ENCODE measurements around the gene PHYH. TPM values are rescaled to one million over a fixed set of nuclear protein-coding genes. Genes with fewer than 3 reads are reported as not detected.

The PHYH gene
- total RNA-seq (7.7 TPM), polyA plus RNA-seq (18.1 TPM)
- long read RNA-seq, donor 1, partial matches to known transcripts: 0 of 1 reads
- long read RNA-seq, donor 1, other reads (novel, unspliced or antisense): 0 of 1 reads
- long read RNA-seq, donor 2: 0 reads
- long read RNA-seq, donor 3, transcript PHYH-201 (9 exons, 1,577 nt): major isoform, 5 of 5 reads
- long read RNA-seq, donor 3, partial matches to known transcripts: 0 of 5 reads
- long read RNA-seq, donor 3, other reads (novel, unspliced or antisense): 0 of 5 reads
- long read RNA-seq, donor 4, partial matches to known transcripts: 0 of 4 reads
- long read RNA-seq, donor 4, other reads (novel, unspliced or antisense): 0 of 4 reads
- long read RNA-seq, donor 5, transcript PHYH-201 (9 exons, 1,577 nt): major isoform, 7 of 7 reads
- long read RNA-seq, donor 5, partial matches to known transcripts: 0 of 7 reads
- long read RNA-seq, donor 5, other reads (novel, unspliced or antisense): 0 of 7 reads
- long read RNA-seq, donor 6, partial matches to known transcripts: 0 of 4 reads
- long read RNA-seq, donor 6, other reads (novel, unspliced or antisense): 0 of 4 reads
- long read RNA-seq, donor 7, transcript PHYH-201 (9 exons, 1,577 nt): major isoform, 5 of 5 reads
- long read RNA-seq, donor 7, partial matches to known transcripts: 0 of 5 reads
- long read RNA-seq, donor 7, other reads (novel, unspliced or antisense): 0 of 5 reads
- long read RNA-seq, donor 8, partial matches to known transcripts: 0 of 3 reads
- long read RNA-seq, donor 8, other reads (novel, unspliced or antisense): 0 of 3 reads
- long read RNA-seq, donor 9, partial matches to known transcripts: 0 of 1 reads
- long read RNA-seq, donor 9, other reads (novel, unspliced or antisense): 0 of 1 reads
- long read RNA-seq, donor 10, partial matches to known transcripts: 0 of 1 reads
- long read RNA-seq, donor 10, other reads (novel, unspliced or antisense): 0 of 1 reads

- DNase-seq (ENCODE audit: low read depth in 6 of 9, low spot score in 9 of 9): peak; percentile 24 to 81 (median 58)
- H3K36me3 ChIP-seq (ENCODE audit: control insufficient read depth in 2 of 2, insufficient read depth in 2 of 2, low read length in 1 of 2): no peaks in the 10 kb centered on the region
- H3K4me3 ChIP-seq (ENCODE audit: low read length in 2 of 2): peak within 1 kb of the TSS; percentile 54 to 55
- H3K9me3 ChIP-seq (ENCODE audit: control insufficient read depth in 2 of 2, insufficient read depth in 1 of 2, low read length in 1 of 2): no peaks in the 10 kb centered on the region
- H3K27ac ChIP-seq (ENCODE audit: low read depth in 1 of 2, low read length in 1 of 2): peak within 1 kb of the TSS; percentile 47 to 83
- WGBS: under 1% methylated on average over 88 of the region's 88 CpGs
- peaks cover 7 to 13% of the 10 kb centered on the region in 2 donors for H3K4me1 ChIP-seq (ENCODE audit: control insufficient read depth in 2 of 2, insufficient read depth in 2 of 2, low read length in 2 of 2)
- peaks cover 0 to 14% of the 10 kb centered on the region in 2 donors for H3K27me3 ChIP-seq (ENCODE audit: control insufficient read depth in 2 of 2, insufficient read depth in 1 of 2, low read length in 1 of 2)
Observed at GRCh38 chr10:13299437-13300287, at the start of gene PHYH. TSS of gene PHYH (minus strand) at chr10:13300064. CDS start at chr10:13300042, 22 bp downstream.

- Histone ChIP-seq H3K27ac (ENCODE audit: low read depth in 1 of 2, low read length in 1 of 2) (peak within 1 kb of the TSS; percentile 91 to 96), H3K9me3 (ENCODE audit: control insufficient read depth in 2 of 2, insufficient read depth in 1 of 2, low read length in 1 of 2) (no peaks in the 10 kb centered on the region), H3K36me3 (ENCODE audit: control insufficient read depth in 2 of 2, insufficient read depth in 2 of 2, low read length in 1 of 2) (peaks cover 0 to 6% of the 10 kb centered on the region in 2 donors), H3K27me3 (ENCODE audit: control insufficient read depth in 2 of 2, insufficient read depth in 1 of 2, low read length in 1 of 2) (peaks cover 0 to 39% of the 10 kb centered on the region in 2 donors), H3K4me3 (ENCODE audit: low read length in 2 of 2) (peak within 1 kb of the TSS; percentile 71 to 97), H3K4me1 (ENCODE audit: control insufficient read depth in 2 of 2, insufficient read depth in 2 of 2, low read length in 2 of 2) (peaks cover 26 to 49% of the 10 kb centered on the region in 2 donors)
- WGBS: under 1% methylated on average over 65 of the region's 65 CpGs
- peak in 5 of 9 donors; percentile 71 to 90 (median 79) for DNase-seq (ENCODE audit: low read depth in 6 of 9, low spot score in 9 of 9)
Observed at GRCh38 chr10:13348216-13349017, 48.6 kb upstream of the PHYH start, which contains the start of gene SEPHS1. TSS of gene SEPHS1 (minus strand) at chr10:13348293. CDS start at chr10:13344950, 3,343 bp downstream.

GRCh38 chr10:13347500-13348156 lies 47.8 kb upstream of the PHYH start:
- under 1% methylated on average over 108 of the region's 109 CpGs for WGBS
- H3K4me1 ChIP-seq (ENCODE audit: control insufficient read depth in 2 of 2, insufficient read depth in 2 of 2, low read length in 2 of 2): peaks cover 26 to 49% of the 10 kb centered on the region in 2 donors

GRCh38 chr10:13347043-13347499 lies 47.2 kb upstream of the PHYH start:
- H3K27me3 ChIP-seq (ENCODE audit: control insufficient read depth in 2 of 2, insufficient read depth in 1 of 2, low read length in 1 of 2): peaks cover 0 to 27% of the 10 kb centered on the region in 2 donors
- H3K9me3 ChIP-seq (ENCODE audit: control insufficient read depth in 2 of 2, insufficient read depth in 1 of 2, low read length in 1 of 2): no peaks in the 10 kb centered on the region
- peaks cover 0 to 14% of the 10 kb centered on the region in 2 donors for H3K36me3 ChIP-seq (ENCODE audit: control insufficient read depth in 2 of 2, insufficient read depth in 2 of 2, low read length in 1 of 2)
- H3K4me3 ChIP-seq (ENCODE audit: low read length in 2 of 2): peak overlapping the region; percentile 55 to 97
- peak overlapping the region; percentile 68 to 94 for H3K27ac ChIP-seq (ENCODE audit: low read depth in 1 of 2, low read length in 1 of 2)
- peaks cover 26 to 47% of the 10 kb centered on the region in 2 donors for H3K4me1 ChIP-seq (ENCODE audit: control insufficient read depth in 2 of 2, insufficient read depth in 2 of 2, low read length in 2 of 2)
- under 1% methylated on average over 47 of the region's 47 CpGs for WGBS
- peak in 2 of 9 donors; percentile 23 to 46 for DNase-seq (ENCODE audit: low read depth in 6 of 9, low spot score in 9 of 9)

More at GRCh38 chr10:13347500-13348156, 47.8 kb upstream of the PHYH start:
- H3K27ac ChIP-seq (ENCODE audit: low read depth in 1 of 2, low read length in 1 of 2): peak overlapping the region in 1 of 2 donors; percentile 96
- H3K9me3 ChIP-seq (ENCODE audit: control insufficient read depth in 2 of 2, insufficient read depth in 1 of 2, low read length in 1 of 2): no peaks in the 10 kb centered on the region
- H3K4me3 ChIP-seq (ENCODE audit: low read length in 2 of 2): peak overlapping the region; percentile 55 to 97
- peak in 5 of 9 donors; percentile 68 to 89 (median 76) for DNase-seq (ENCODE audit: low read depth in 6 of 9, low spot score in 9 of 9)
- peaks cover 0 to 13% of the 10 kb centered on the region in 2 donors for H3K36me3 ChIP-seq (ENCODE audit: control insufficient read depth in 2 of 2, insufficient read depth in 2 of 2, low read length in 1 of 2)
- H3K27me3 ChIP-seq (ENCODE audit: control insufficient read depth in 2 of 2, insufficient read depth in 1 of 2, low read length in 1 of 2): peaks cover 0 to 32% of the 10 kb centered on the region in 2 donors

- peaks cover 0 to 21% of the 10 kb centered on the region in 2 donors for H3K27me3 ChIP-seq (ENCODE audit: control insufficient read depth in 2 of 2, insufficient read depth in 1 of 2, low read length in 1 of 2)
- no peaks in the 10 kb centered on the region for H3K9me3 ChIP-seq (ENCODE audit: control insufficient read depth in 2 of 2, insufficient read depth in 1 of 2, low read length in 1 of 2)
- WGBS: 55% methylated on average over 18 of the region's 18 CpGs
- peaks cover 0 to 14% of the 10 kb centered on the region in 2 donors for H3K36me3 ChIP-seq (ENCODE audit: control insufficient read depth in 2 of 2, insufficient read depth in 2 of 2, low read length in 1 of 2)
- DNase-seq (ENCODE audit: low read depth in 6 of 9, low spot score in 9 of 9): peak in 1 of 9 donors; percentile 38
- H3K4me1 ChIP-seq (ENCODE audit: control insufficient read depth in 2 of 2, insufficient read depth in 2 of 2, low read length in 2 of 2): peaks cover 20 to 46% of the 10 kb centered on the region in 2 donors
- H3K4me3 ChIP-seq (ENCODE audit: low read length in 2 of 2): peak overlapping the region; percentile 55 to 97
- H3K27ac ChIP-seq (ENCODE audit: low read depth in 1 of 2, low read length in 1 of 2): peak overlapping the region; percentile 68 to 94
Observed at GRCh38 chr10:13346283-13347042, 46.6 kb upstream of the PHYH start.

GRCh38 chr10:13340626-13341376 lies 40.9 kb upstream of the PHYH start:
- H3K36me3 ChIP-seq (ENCODE audit: control insufficient read depth in 2 of 2, insufficient read depth in 2 of 2, low read length in 1 of 2): peaks cover 16 to 52% of the 10 kb centered on the region in 2 donors

More at GRCh38 chr10:13340626-13341376, 40.9 kb upstream of the PHYH start:
- DNase-seq (ENCODE audit: low read depth in 6 of 9, low spot score in 9 of 9): peak in 5 of 9 donors; percentile 59 to 88 (median 74)
- Histone ChIP-seq H3K27ac (ENCODE audit: low read depth in 1 of 2, low read length in 1 of 2) (peak overlapping the region; percentile 62 to 68), H3K4me3 (ENCODE audit: low read length in 2 of 2) (no peak overlapping the region), H3K9me3 (ENCODE audit: control insufficient read depth in 2 of 2, insufficient read depth in 1 of 2, low read length in 1 of 2) (no peaks in the 10 kb centered on the region), H3K4me1 (ENCODE audit: control insufficient read depth in 2 of 2, insufficient read depth in 2 of 2, low read length in 2 of 2) (peaks cover 6 to 35% of the 10 kb centered on the region in 2 donors), H3K27me3 (ENCODE audit: control insufficient read depth in 2 of 2, insufficient read depth in 1 of 2, low read length in 1 of 2) (no peaks in the 10 kb centered on the region)
- WGBS: 42% methylated on average over 12 of the region's 12 CpGs
